Activated CD4-positive, alpha-beta T cell treated with anti-CD3 and anti-CD28 coated beads, Interleukin-2, amount 10 ng/mL, durations not matched to agents 24 days and 14 days (primary cell): ENCODE measurements around the gene METAP1D. TPM values are rescaled to one million over a fixed set of nuclear protein-coding genes. Genes with fewer than 3 reads are reported as not detected.

ENCODE experiments used
- DNase-seq: peaks from one replicate; pipeline ENCODE4 v3.0.0; 2022
- H3K27ac Mint-ChIP-seq: one replicate; pipeline ENCODE4 v1.8.0; 2022; ENCODE audit warnings: mild to moderate bottlenecking, mixed read lengths
- H3K27me3 Mint-ChIP-seq: one replicate; pipeline ENCODE4 v1.8.0; 2022; ENCODE audit warnings: mixed read lengths
- H3K36me3 Mint-ChIP-seq: one replicate; pipeline ENCODE4 v1.8.0; 2022; ENCODE audit warnings: low read depth, mild to moderate bottlenecking, mixed read lengths
- H3K4me1 Mint-ChIP-seq: one replicate; pipeline ENCODE4 v1.8.0; 2021; ENCODE audit warnings: mixed read lengths
- H3K4me3 Mint-ChIP-seq: one replicate; pipeline ENCODE4 v1.8.0; 2022; ENCODE audit warnings: mild to moderate bottlenecking, moderate library complexity, mixed read lengths
- H3K9me3 Mint-ChIP-seq: one replicate; pipeline ENCODE4 v1.8.0; 2021; ENCODE audit warnings: mixed read lengths
- intact Hi-C: fragments of 100-400 bp; cut with micrococcal nuclease; formaldehyde crosslinking; loops from one replicate; pipeline ENCODE4 v1.15.1; 2023
- total RNA-seq: library from RNA; stranded (reverse); gene quantifications from 2 replicates; pipeline ENCODE4 v1.2.3, GENCODE V29; 2022

Gene METAP1D
- total RNA-seq, 1 donor from 2014 or later: 8.1 TPM

GRCh38 chr2:172090044-172090961 is 90.5 kb downstream of the METAP1D start:
- Mint-ChIP-seq H3K36me3 (peaks cover 16% of the 10 kb centered on the region), H3K4me3 (no peak overlapping the region), H3K27me3 (peaks cover 87% of the 10 kb centered on the region), H3K9me3 (peaks cover 19% of the 10 kb centered on the region), H3K27ac (peak overlapping the region; percentile 11), H3K4me1 (peaks cover 28% of the 10 kb centered on the region)
- peak; percentile 66 for DNase-seq
- intact Hi-C loops: loop anchor here (5.0 kb wide), 1 partner anchor 1378 kb away; no protein-coding TSS in a partner anchor

DNA sequence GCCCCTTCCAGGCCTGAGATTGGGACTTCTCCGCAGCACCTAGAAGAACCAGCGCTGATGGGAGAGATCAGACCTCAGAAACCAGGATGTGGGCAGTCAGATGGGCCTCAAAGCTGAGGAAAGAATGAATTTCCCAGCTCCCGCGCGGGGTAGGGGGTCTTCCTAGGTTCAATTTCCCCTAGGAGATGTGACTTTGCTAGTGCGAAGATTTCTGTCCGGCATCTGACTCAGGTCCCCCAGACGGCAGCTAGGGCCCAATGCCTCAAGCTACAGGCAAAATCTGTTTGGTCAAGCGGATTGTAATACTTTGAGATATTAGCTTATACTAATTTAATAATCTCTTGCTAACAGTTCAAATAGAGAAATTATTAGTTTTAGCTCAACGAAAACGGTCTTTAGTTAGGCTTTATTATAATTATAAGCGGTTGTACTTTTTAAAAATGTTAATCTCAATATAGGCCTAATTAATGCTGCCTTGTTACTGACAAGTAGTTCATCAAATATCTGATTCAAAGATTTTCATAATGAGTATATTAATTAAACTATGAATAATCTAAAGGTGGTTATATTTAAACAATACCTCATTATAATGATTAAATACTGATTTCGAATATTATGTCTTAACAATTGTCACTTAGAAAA is 91.4 kb downstream of the METAP1D start:
- H3K27ac Mint-ChIP-seq: no peak overlapping the region
- no peak overlapping the region for H3K4me3 Mint-ChIP-seq
- peak; percentile 59 for DNase-seq
- H3K36me3 Mint-ChIP-seq: peaks cover 15% of the 10 kb centered on the region
- intact Hi-C loops: loop anchor here (5.0 kb wide), 1 partner anchor 1379 kb away; no protein-coding TSS in a partner anchor
- H3K9me3 Mint-ChIP-seq: peaks cover 16% of the 10 kb centered on the region
- H3K27me3 Mint-ChIP-seq: peaks cover 89% of the 10 kb centered on the region
- peaks cover 29% of the 10 kb centered on the region for H3K4me1 Mint-ChIP-seq

GRCh38 chr2:172091761-172092566 is 92.2 kb downstream of the METAP1D start:
- peaks cover 31% of the 10 kb centered on the region for H3K4me1 Mint-ChIP-seq
- peaks cover 13% of the 10 kb centered on the region for H3K36me3 Mint-ChIP-seq
- intact Hi-C loops: loop anchor here (5.0 kb wide), 1 partner anchor 1380 kb away; no protein-coding TSS in a partner anchor
- H3K27me3 Mint-ChIP-seq: peaks cover 87% of the 10 kb centered on the region
- DNase-seq: peak; percentile 54
- H3K9me3 Mint-ChIP-seq: peaks cover 16% of the 10 kb centered on the region
- no peak overlapping the region for H3K4me3 Mint-ChIP-seq
- H3K27ac Mint-ChIP-seq: peak overlapping the region; percentile 51

- H3K4me3 Mint-ChIP-seq: peak overlapping the region; percentile 39
- intact Hi-C loops: loop anchor here (1.0 to 5.0 kb wide), 2 partner anchors 9 to 1381 kb away; no protein-coding TSS in a partner anchor
- peaks cover 9% of the 10 kb centered on the region for H3K9me3 Mint-ChIP-seq
- peaks cover 28% of the 10 kb centered on the region for H3K4me1 Mint-ChIP-seq
- H3K27me3 Mint-ChIP-seq: peaks cover 85% of the 10 kb centered on the region
- peaks cover 12% of the 10 kb centered on the region for H3K36me3 Mint-ChIP-seq
- peak; percentile 61 for DNase-seq
- peak overlapping the region; percentile 59 for H3K27ac Mint-ChIP-seq
Measured at GRCh38 chr2:172092716-172093415, 93.1 kb downstream of the METAP1D start.

GRCh38 chr2:172093416-172094293 is 93.9 kb downstream of the METAP1D start:
- intact Hi-C loops: loop anchor here (1.0 to 5.0 kb wide), 3 partner anchors 9 to 1381 kb away; partner anchors contain the start of gene DLX2
- Mint-ChIP-seq H3K4me3 (peak overlapping the region; percentile 40), H3K27ac (peak overlapping the region; percentile 59), H3K9me3 (peaks cover 4% of the 10 kb centered on the region), H3K27me3 (peaks cover 83% of the 10 kb centered on the region), H3K36me3 (peaks cover 9% of the 10 kb centered on the region), H3K4me1 (peaks cover 27% of the 10 kb centered on the region)
- peak; percentile 58 for DNase-seq

GRCh38 chr2:172094294-172095145 is 94.8 kb downstream of the METAP1D start:
- intact Hi-C loops: loop anchor here (1.0 to 5.0 kb wide), 3 partner anchors 8 to 1382 kb away; partner anchors contain the start of genes DLX2 and ITGA6
- peaks cover 10% of the 10 kb centered on the region for H3K36me3 Mint-ChIP-seq
- H3K27me3 Mint-ChIP-seq: peaks cover 81% of the 10 kb centered on the region
- DNase-seq: no peak
- peak overlapping the region; percentile 82 for H3K4me3 Mint-ChIP-seq
- H3K27ac Mint-ChIP-seq: peak overlapping the region; percentile 5
- peaks cover 5% of the 10 kb centered on the region for H3K9me3 Mint-ChIP-seq
- peaks cover 28% of the 10 kb centered on the region for H3K4me1 Mint-ChIP-seq

- peaks cover 76% of the 10 kb centered on the region for H3K27me3 Mint-ChIP-seq
- peak overlapping the region; percentile 37 for H3K27ac Mint-ChIP-seq
Measured at GRCh38 chr2:172095146-172095904, 95.6 kb downstream of the METAP1D start.

DNA sequence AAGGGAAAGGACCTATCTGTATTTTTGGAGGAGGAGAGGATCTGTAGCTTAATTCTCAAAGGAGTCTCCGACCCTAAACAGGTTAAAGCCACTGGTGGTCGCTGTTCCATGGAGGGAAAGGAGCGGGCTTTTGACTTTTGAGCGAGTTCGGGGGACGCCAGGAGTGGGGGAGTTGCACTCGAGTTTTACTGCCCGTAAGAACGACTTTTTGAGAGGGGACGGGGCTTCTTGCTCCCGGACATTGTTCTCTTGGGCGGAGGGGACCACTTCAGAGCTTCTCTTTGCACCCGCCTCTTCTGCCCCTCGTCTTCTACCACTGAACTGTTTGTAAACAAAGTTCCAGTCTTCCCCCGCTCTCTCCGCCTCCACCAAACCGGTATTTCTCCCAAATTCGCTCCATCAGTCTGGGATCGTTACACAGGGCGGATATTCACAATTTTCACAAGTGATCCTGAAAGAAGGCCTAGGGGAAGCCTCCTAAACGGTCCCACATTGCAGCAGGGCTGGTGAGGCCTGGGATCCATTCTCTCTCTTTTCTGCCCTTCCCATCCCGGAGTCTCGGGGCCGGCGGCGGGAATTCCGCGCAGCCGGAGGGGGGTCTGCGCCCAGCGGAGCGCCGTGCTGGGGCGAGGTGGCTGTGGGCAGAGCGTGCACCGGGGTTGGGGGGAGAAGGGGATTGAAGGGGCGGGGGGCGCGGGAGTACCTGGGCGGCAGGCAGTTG is 96.3 kb downstream of the METAP1D start:
- peaks cover 75% of the 10 kb centered on the region for H3K27me3 Mint-ChIP-seq
- no peak for DNase-seq
- no peak overlapping the region for H3K27ac Mint-ChIP-seq
- intact Hi-C loops: loop anchor here (5.0 kb wide), 1 partner anchor 331 kb away; the partner anchor contains the start of gene ITGA6
- H3K36me3 Mint-ChIP-seq: peaks cover 10% of the 10 kb centered on the region
- H3K4me3 Mint-ChIP-seq: peak overlapping the region; percentile 82
- H3K4me1 Mint-ChIP-seq: peaks cover 28% of the 10 kb centered on the region
- H3K9me3 Mint-ChIP-seq: peaks cover 5% of the 10 kb centered on the region

More at GRCh38 chr2:172095146-172095904, 95.6 kb downstream of the METAP1D start:
- Mint-ChIP-seq H3K36me3 (peaks cover 10% of the 10 kb centered on the region), H3K4me3 (peak overlapping the region; percentile 82), H3K9me3 (peaks cover 5% of the 10 kb centered on the region), H3K4me1 (peaks cover 28% of the 10 kb centered on the region)
- intact Hi-C loops: loop anchor here (5.0 kb wide), 1 partner anchor 332 kb away; the partner anchor contains the start of gene ITGA6
- DNase-seq: peak; percentile 89

DNA sequence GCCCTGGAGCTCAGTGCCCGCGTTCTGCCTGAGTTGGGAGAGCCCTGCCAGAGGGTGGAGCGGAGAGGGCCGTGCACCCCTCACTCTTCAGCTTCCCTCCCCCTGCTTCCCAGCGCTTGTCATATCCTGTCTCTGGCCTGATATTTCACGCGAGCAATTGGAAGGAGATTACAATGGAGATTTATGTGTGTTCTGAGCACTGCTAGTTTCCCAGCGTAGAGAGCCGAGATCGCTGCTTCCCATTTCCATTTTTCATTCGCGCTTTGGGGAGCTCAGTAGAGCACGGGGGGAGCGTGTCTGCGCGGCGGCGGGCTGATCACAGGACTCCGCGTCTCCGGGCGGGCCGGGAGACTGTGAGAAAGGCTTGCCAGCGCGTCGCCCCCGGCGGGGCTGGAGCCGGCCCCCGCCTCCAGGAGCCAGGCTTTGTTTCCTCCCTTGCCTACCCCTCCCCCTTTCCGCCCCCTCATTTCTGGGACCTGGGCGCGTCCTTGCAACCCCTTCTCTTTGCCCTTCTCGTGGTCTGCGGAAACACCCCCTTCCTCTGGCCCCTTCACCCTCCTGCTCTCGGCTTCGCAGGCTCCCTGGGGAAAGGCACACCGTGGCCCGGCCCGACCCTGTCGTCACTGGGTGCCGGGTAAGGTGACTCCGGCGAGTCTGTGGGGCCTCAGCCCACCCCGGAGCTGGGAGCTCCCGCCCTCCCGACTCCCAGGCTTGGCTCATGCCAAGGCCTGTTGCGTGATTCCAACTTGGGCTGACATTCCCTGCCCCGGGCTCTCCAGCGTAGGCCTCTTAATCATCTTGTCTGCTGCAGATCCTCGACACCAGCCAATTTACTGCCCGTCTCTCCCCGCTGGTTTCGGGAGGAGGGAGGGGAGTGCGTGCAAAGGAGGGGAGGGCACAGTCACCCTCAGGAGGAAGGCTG is 97.1 kb downstream of the METAP1D start:
- Mint-ChIP-seq H3K36me3 (peaks cover 8% of the 10 kb centered on the region), H3K4me3 (peak overlapping the region; percentile 57), H3K4me1 (peaks cover 32% of the 10 kb centered on the region), H3K9me3 (peaks cover 5% of the 10 kb centered on the region), H3K27ac (peak overlapping the region; percentile 14), H3K27me3 (peaks cover 76% of the 10 kb centered on the region)
- intact Hi-C loops: loop anchor here (5.0 kb wide), 1 partner anchor 330 kb away; the partner anchor contains the start of gene ITGA6
- peak; percentile 64 for DNase-seq
